ENCODE data around the gene KCNJ6. TPM values are rescaled to one million over a fixed set of nuclear protein-coding genes. Genes with fewer than 3 reads are reported as not detected.

The KCNJ6 gene
- total RNA-seq, 1 experiment from 2014 or later: not detected

- intact Hi-C loops (cut with micrococcal nuclease; ENCODE audit: unreplicated experiment): no loop called here
- POLR2A ChIA-PET (ENCODE audit: low non-redundant PET): no interaction called here
- no TSS peak for BruUV-seq (replicated peaks)
Observed at GRCh38 chr21:37746849-37747248, 169.4 kb downstream of the KCNJ6 start.

GRCh38 chr21:37744551-37744950 is 171.7 kb downstream of the KCNJ6 start:
- CTCF ChIA-PET: no interaction called here
- TF ChIP-seq EZH2 (IDR thresholded peaks at IDR 0.05; ENCODE audit: borderline replicate concordance, low read depth, low read length, poor library complexity, severe bottlenecking) (no peak), CTCF (conservative IDR thresholded peaks at IDR 0.05; ENCODE audit: low read depth, low read length) (no peak)
- DNase-seq (ENCODE audit: low spot score): no peak
- no TSS peak for BruUV-seq (replicated peaks)
- Histone ChIP-seq H3K27me3 (replicated peaks; ENCODE audit: insufficient read depth, low read depth, low read length, poor library complexity) (peaks cover 34% of the 10 kb centered on the region), H3K27ac (ENCODE audit: low read depth, low read length, poor library complexity, severe bottlenecking) (no peak overlapping the region), H3K4me1 (ENCODE audit: insufficient read depth, low read length, poor library complexity, severe bottlenecking) (no peaks in the 10 kb centered on the region), H3K4me3 (ENCODE audit: low read depth, low read length, poor library complexity, severe bottlenecking) (no peak overlapping the region), H3K9me3 (ENCODE audit: low read depth, low read length, poor library complexity, severe bottlenecking) (no peaks in the 10 kb centered on the region), H3K36me3 (ENCODE audit: insufficient read depth, low read length, poor library complexity, severe bottlenecking) (no peaks in the 10 kb centered on the region)
- POLR2A ChIA-PET (ENCODE audit: low non-redundant PET): no interaction called here
- intact Hi-C loops (cut with micrococcal nuclease; ENCODE audit: unreplicated experiment): no loop called here

More at GRCh38 chr21:37746849-37747248, 169.4 kb downstream of the KCNJ6 start:
- no peak overlapping the region for H3K27ac ChIP-seq (ENCODE audit: low read depth, low read length, poor library complexity, severe bottlenecking)
- no peak for DNase-seq (ENCODE audit: low spot score)
- H3K4me3 ChIP-seq (ENCODE audit: low read depth, low read length, poor library complexity, severe bottlenecking): no peak overlapping the region
- TF ChIP-seq EZH2 (IDR thresholded peaks at IDR 0.05; ENCODE audit: borderline replicate concordance, low read depth, low read length, poor library complexity, severe bottlenecking) (no peak), CTCF (conservative IDR thresholded peaks at IDR 0.05; ENCODE audit: low read depth, low read length) (no peak)
- H3K9me3 ChIP-seq (ENCODE audit: low read depth, low read length, poor library complexity, severe bottlenecking): no peaks in the 10 kb centered on the region
- no peaks in the 10 kb centered on the region for H3K36me3 ChIP-seq (ENCODE audit: insufficient read depth, low read length, poor library complexity, severe bottlenecking)
- CTCF ChIA-PET: no interaction called here
- H3K27me3 ChIP-seq (replicated peaks; ENCODE audit: insufficient read depth, low read depth, low read length, poor library complexity): peaks cover 34% of the 10 kb centered on the region
- H3K4me1 ChIP-seq (ENCODE audit: insufficient read depth, low read length, poor library complexity, severe bottlenecking): no peaks in the 10 kb centered on the region

GRCh38 chr21:37742532-37742931 is 173.7 kb downstream of the KCNJ6 start:
- H3K27me3 ChIP-seq (replicated peaks; ENCODE audit: insufficient read depth, low read depth, low read length, poor library complexity): peaks cover 34% of the 10 kb centered on the region
- BruUV-seq (replicated peaks): no TSS peak
- H3K9me3 ChIP-seq (ENCODE audit: low read depth, low read length, poor library complexity, severe bottlenecking): no peaks in the 10 kb centered on the region
- CTCF ChIA-PET: no interaction called here
- no peak overlapping the region for H3K4me3 ChIP-seq (ENCODE audit: low read depth, low read length, poor library complexity, severe bottlenecking)
- no peak for TF ChIP-seq CTCF (conservative IDR thresholded peaks at IDR 0.05; ENCODE audit: low read depth, low read length)
- no peak for TF ChIP-seq EZH2 (IDR thresholded peaks at IDR 0.05; ENCODE audit: borderline replicate concordance, low read depth, low read length, poor library complexity, severe bottlenecking)
- no peaks in the 10 kb centered on the region for H3K36me3 ChIP-seq (ENCODE audit: insufficient read depth, low read length, poor library complexity, severe bottlenecking)
- intact Hi-C loops (cut with micrococcal nuclease; ENCODE audit: unreplicated experiment): no loop called here
- no peaks in the 10 kb centered on the region for H3K4me1 ChIP-seq (ENCODE audit: insufficient read depth, low read length, poor library complexity, severe bottlenecking)
- POLR2A ChIA-PET (ENCODE audit: low non-redundant PET): no interaction called here
- no peak overlapping the region for H3K27ac ChIP-seq (ENCODE audit: low read depth, low read length, poor library complexity, severe bottlenecking)
- no peak for DNase-seq (ENCODE audit: low spot score)

Data from A673 (cell line).